ENCODE data around the gene TRIM38.

TRIM38 gene

DNA sequence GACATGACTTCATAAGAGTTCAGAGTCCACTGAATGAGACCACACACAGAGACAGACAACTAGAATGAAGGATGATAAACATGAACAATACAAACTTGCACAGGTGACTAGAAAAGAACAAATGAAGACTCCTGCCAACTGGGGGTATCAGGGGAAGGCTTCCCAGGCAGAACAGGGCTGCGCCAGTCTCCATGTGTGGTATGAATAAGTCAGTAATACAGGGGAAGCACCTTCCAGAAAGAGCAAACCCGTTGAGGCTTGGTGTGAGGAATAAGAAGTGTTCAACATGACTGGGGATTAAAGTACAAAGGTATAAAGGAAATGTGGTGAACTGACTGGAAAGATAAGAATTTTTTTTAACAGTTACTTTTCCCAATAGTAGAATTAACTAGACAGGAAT is 28.4 kb upstream of the TRIM38 start:
- TF ChIP-seq FOXP2 (optimal IDR thresholded peaks at IDR 0.05; ENCODE audit: borderline replicate concordance, extremely low read depth, extremely low read length, insufficient read depth) (no peak), TAF1 (IDR thresholded peaks at IDR 0.05; ENCODE audit: borderline replicate concordance, insufficient read depth, low read length) (no peak), SIN3A (IDR thresholded peaks at IDR 0.05; ENCODE audit: borderline replicate concordance, insufficient read depth, low read length) (no peak), POLR2AphosphoS5 (IDR thresholded peaks at IDR 0.05; ENCODE audit: low read depth, low read length) (no peak)
- TF ChIP-seq, protein P1, sequence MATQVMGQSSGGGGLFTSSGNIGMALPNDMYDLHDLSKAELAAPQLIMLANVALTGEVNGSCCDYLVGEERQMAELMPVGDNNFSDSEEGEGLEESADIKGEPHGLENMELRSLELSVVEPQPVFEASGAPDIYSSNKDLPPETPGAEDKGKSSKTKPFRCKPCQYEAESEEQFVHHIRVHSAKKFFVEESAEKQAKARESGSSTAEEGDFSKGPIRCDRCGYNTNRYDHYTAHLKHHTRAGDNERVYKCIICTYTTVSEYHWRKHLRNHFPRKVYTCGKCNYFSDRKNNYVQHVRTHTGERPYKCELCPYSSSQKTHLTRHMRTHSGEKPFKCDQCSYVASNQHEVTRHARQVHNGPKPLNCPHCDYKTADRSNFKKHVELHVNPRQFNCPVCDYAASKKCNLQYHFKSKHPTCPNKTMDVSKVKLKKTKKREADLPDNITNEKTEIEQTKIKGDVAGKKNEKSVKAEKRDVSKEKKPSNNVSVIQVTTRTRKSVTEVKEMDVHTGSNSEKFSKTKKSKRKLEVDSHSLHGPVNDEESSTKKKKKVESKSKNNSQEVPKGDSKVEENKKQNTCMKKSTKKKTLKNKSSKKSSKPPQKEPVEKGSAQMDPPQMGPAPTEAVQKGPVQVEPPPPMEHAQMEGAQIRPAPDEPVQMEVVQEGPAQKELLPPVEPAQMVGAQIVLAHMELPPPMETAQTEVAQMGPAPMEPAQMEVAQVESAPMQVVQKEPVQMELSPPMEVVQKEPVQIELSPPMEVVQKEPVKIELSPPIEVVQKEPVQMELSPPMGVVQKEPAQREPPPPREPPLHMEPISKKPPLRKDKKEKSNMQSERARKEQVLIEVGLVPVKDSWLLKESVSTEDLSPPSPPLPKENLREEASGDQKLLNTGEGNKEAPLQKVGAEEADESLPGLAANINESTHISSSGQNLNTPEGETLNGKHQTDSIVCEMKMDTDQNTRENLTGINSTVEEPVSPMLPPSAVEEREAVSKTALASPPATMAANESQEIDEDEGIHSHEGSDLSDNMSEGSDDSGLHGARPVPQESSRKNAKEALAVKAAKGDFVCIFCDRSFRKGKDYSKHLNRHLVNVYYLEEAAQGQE (IDR thresholded peaks at IDR 0.05; ENCODE audit: insufficient read depth in 1 of 2, low read depth in 2 of 2, low read length in 2 of 2), result no peak

DNA sequence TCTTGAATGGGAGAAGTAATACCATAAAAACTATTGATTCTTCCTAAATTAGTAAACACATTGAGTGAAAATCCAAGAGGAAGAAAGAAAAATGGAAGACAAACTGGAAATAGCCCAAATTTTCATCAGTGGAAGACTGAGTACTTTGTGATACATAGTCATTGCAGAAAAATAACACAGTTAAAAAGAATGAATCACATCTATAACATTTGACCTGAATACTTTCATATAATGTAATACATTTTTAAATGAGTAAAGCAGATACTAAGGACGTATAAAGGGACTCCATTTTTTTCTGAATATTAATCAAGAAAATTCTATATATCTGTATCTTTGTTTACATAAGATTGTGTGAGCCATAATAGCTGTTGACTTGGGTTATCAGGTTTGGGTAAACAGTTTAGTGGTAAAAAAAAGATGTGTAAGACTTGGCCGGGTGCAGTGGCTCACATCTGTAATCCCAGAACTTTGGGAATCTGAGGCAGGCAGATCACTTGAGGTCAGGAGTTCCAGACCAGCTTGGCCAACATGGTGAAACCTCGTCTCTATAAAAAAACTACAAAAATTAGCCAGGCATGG is 27.8 kb upstream of the TRIM38 start:
- TF ChIP-seq SIN3A (IDR thresholded peaks at IDR 0.05; ENCODE audit: borderline replicate concordance, insufficient read depth, low read length) (no peak), FOXP2 (optimal IDR thresholded peaks at IDR 0.05; ENCODE audit: borderline replicate concordance, extremely low read depth, extremely low read length, insufficient read depth) (no peak), POLR2AphosphoS5 (IDR thresholded peaks at IDR 0.05; ENCODE audit: low read depth, low read length) (no peak), TAF1 (IDR thresholded peaks at IDR 0.05; ENCODE audit: borderline replicate concordance, insufficient read depth, low read length) (no peak)
- TF ChIP-seq, protein P1 (IDR thresholded peaks at IDR 0.05; ENCODE audit: insufficient read depth in 1 of 2, low read depth in 2 of 2, low read length in 2 of 2), result no peak

DNA sequence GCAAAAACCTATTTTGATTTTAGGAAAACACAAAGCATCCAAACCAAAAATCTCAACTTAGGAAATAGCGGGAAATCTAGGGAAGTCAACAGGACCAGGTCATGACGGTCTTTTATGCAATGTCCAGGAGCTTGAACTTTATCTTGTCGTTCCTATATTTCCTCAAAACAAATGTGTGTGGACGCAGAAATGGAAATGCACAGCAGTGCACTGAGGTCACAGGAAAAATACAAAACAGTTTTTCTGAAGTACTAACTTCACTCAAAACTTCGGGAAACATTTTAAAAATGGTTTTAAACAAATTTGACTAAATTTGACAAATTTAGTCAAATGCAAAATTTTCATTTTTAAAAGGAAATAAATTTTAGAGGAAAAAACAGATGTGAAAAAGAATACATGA is 26.6 kb upstream of the TRIM38 start:
- no peak for TF ChIP-seq TAF1 (IDR thresholded peaks at IDR 0.05; ENCODE audit: borderline replicate concordance, insufficient read depth, low read length)
- TF ChIP-seq SIN3A (IDR thresholded peaks at IDR 0.05; ENCODE audit: borderline replicate concordance, insufficient read depth, low read length), result no peak
- TF ChIP-seq, protein P1 (IDR thresholded peaks at IDR 0.05; ENCODE audit: insufficient read depth in 1 of 2, low read depth in 2 of 2, low read length in 2 of 2), result no peak
- TF ChIP-seq FOXP2 (optimal IDR thresholded peaks at IDR 0.05; ENCODE audit: borderline replicate concordance, extremely low read depth, extremely low read length, insufficient read depth), result no peak

DNA sequence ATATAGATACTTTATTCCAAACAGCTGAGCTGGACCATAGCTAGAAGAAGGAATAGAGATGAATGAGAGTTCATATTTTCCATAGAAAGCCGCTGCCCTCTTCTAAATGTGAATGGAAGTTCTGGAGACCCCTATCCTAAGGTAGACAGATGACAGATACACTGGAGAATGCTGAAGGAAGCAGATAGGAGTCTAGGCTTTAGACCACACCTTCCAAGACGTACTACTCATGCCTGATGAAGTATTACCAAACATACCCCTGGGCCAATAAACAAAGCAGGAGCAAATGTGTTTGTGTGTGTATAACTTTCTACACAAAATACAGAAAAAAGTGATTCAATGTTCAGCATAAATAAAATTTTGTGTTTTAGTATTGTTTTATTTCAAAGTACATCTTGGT is 23.0 kb upstream of the TRIM38 start:
- TF ChIP-seq FOXP2 (optimal IDR thresholded peaks at IDR 0.05; ENCODE audit: borderline replicate concordance, extremely low read depth, extremely low read length, insufficient read depth) (no peak), SIN3A (IDR thresholded peaks at IDR 0.05; ENCODE audit: borderline replicate concordance, insufficient read depth, low read length) (no peak), POLR2AphosphoS5 (IDR thresholded peaks at IDR 0.05; ENCODE audit: low read depth, low read length) (no peak)
- TF ChIP-seq, protein P1 (IDR thresholded peaks at IDR 0.05; ENCODE audit: insufficient read depth in 1 of 2, low read depth in 2 of 2, low read length in 2 of 2), result no peak

Measured in PFSK-1 (cell line).